Neural cell (in vitro differentiated cells): Measurements from ENCODE around the gene FCHSD2. TPM values are rescaled to one million over a fixed set of nuclear protein-coding genes. Genes with fewer than 3 reads are reported as not detected.

Experiments used
- H2AFZ ChIP-seq: fragments of 200-600, 300-800 bp; sonication (generic), shearing (Covaris generic); 2 replicates; pipeline ENCODE4 v1.6.0; 2014; ENCODE audit warnings: low read depth, mild to moderate bottlenecking, antibody characterized with exemption, low read length, moderate library complexity
- H3F3A ChIP-seq: fragments of 200-600 bp; shearing (Covaris generic); 2 replicates; pipeline ENCODE4 v1.6.1; 2016; ENCODE audit warnings: mild to moderate bottlenecking, moderate library complexity, mixed read lengths, antibody characterized with exemption, low read length; ENCODE audit not compliant: insufficient read depth, poor library complexity, severe bottlenecking
- H3K27ac ChIP-seq: fragments of 200-600, 300-800 bp; sonication (generic), shearing (Covaris generic); 2 replicates; pipeline ENCODE4 v1.5.1; 2014; ENCODE audit warnings: mild to moderate bottlenecking, low read length, moderate library complexity
- H3K27me3 ChIP-seq: fragments of 300-800, 200-600 bp; sonication (generic), shearing (Covaris generic); 2 replicates; pipeline ENCODE4 v1.6.0; 2014; ENCODE audit warnings: mild to moderate bottlenecking, low read depth, low read length, moderate library complexity; ENCODE audit not compliant: insufficient read depth
- H3K36me3 ChIP-seq: fragments of 300-800, 200-600 bp; sonication (generic), shearing (Covaris generic); 2 replicates; pipeline ENCODE4 v1.5.1; 2014; ENCODE audit warnings: mild to moderate bottlenecking, antibody characterized with exemption, low read length, moderate library complexity; ENCODE audit not compliant: insufficient read depth
- H3K4me2 ChIP-seq: fragments of 300-800, 200-600 bp; sonication (generic), shearing (Covaris generic); 2 replicates; pipeline ENCODE4 v1.6.0; 2014; ENCODE audit warnings: mild to moderate bottlenecking, low read length
- H3K4me3 ChIP-seq: fragments of 300-800, 200-600 bp; sonication (generic), shearing (Covaris generic); 2 replicates; pipeline ENCODE4 v1.5.1; 2014; ENCODE audit warnings: mild to moderate bottlenecking, low read length, moderate library complexity
- H3K79me2 ChIP-seq: fragments of 200-600 bp; shearing (Covaris generic); replicated peaks from 2 replicates; pipeline ENCODE4 v1.6.0; 2014; ENCODE audit warnings: mild to moderate bottlenecking, low read length, moderate library complexity; ENCODE audit not compliant: insufficient read depth
- H3K9ac ChIP-seq: fragments of 300-800, 200-600 bp; sonication (generic), shearing (Covaris generic); 2 replicates; pipeline ENCODE4 v1.6.1; 2016; ENCODE audit warnings: mild to moderate bottlenecking, low read length, mixed read lengths
- H3K9me2 ChIP-seq: fragments of 200-600 bp; shearing (Covaris generic); 2 replicates; pipeline ENCODE4 v1.6.1; 2016; ENCODE audit warnings: mild to moderate bottlenecking, low read length, mixed read lengths; ENCODE audit not compliant: insufficient read depth
- H3K9me3 ChIP-seq: fragments of 200-600, 300-800 bp; sonication (generic), shearing (Covaris generic); 2 replicates; pipeline ENCODE4 v1.6.1; 2016; ENCODE audit warnings: mild to moderate bottlenecking, mixed run types, low read length, moderate library complexity, mixed read lengths
- H4K20me1 ChIP-seq: fragments of 200-600 bp; shearing (Covaris generic); 2 replicates; pipeline ENCODE4 v1.6.1; 2016; ENCODE audit warnings: mild to moderate bottlenecking, mixed run types; ENCODE audit not compliant: insufficient read depth
- EP300 ChIP-seq: fragments of 450-650 bp; conservative IDR thresholded peaks from 2 replicates; pipeline ENCODE4 v1.6.1; 2014; ENCODE audit warnings: antibody characterized with exemption, mild to moderate bottlenecking, moderate library complexity; ENCODE audit not compliant: poor library complexity, severe bottlenecking
- EZH2 ChIP-seq: fragments of 200-600, 300-800 bp; shearing (Covaris generic), sonication (generic); IDR thresholded peaks from 2 replicates; pipeline ENCODE4 v1.6.1; 2014; ENCODE audit warnings: antibody characterized with exemption, low read length, borderline replicate concordance, mild to moderate bottlenecking; ENCODE audit not compliant: insufficient read depth, poor library complexity, severe bottlenecking
- MXI1 ChIP-seq: fragments of 450-650 bp; conservative IDR thresholded peaks from 2 replicates; pipeline ENCODE4 v1.6.1; 2014; ENCODE audit warnings: antibody characterized with exemption, mild to moderate bottlenecking; ENCODE audit not compliant: poor library complexity, severe bottlenecking
- POLR2AphosphoS5 ChIP-seq: IDR thresholded peaks from 2 replicates; pipeline ENCODE4 v1.6.1; 2012
- RAD21 ChIP-seq: fragments of 450-650 bp; conservative IDR thresholded peaks from 2 replicates; pipeline ENCODE4 v1.6.1; 2014; ENCODE audit warnings: antibody characterized with exemption, mild to moderate bottlenecking, moderate library complexity
- SMC3 ChIP-seq: fragments of 450-650 bp; conservative IDR thresholded peaks from 2 replicates; pipeline ENCODE4 v1.6.1; 2014; ENCODE audit warnings: antibody characterized with exemption, mild to moderate bottlenecking, moderate library complexity; ENCODE audit not compliant: poor library complexity
- TAF1 ChIP-seq: IDR thresholded peaks from 2 replicates; pipeline ENCODE4 v1.6.1; 2012; ENCODE audit warnings: low read depth
- polyA plus RNA-seq: library from polyadenylated mRNA; depleted of rRNA; stranded (reverse); fragments of >200 nt; gene quantifications from 2 replicates; pipeline ENCODE4 v1.2.3, GENCODE V29; 2014
- TF ChIP-seq, protein P1 (sequence below): fragments of 450-650 bp; IDR thresholded peaks from 2 replicates; pipeline ENCODE4 v1.5.1; 2014; ENCODE audit warnings: antibody characterized with exemption, mild to moderate bottlenecking, moderate library complexity; ENCODE audit not compliant: poor library complexity, severe bottlenecking
- TF ChIP-seq, protein P2 (sequence below): IDR thresholded peaks from 2 replicates; pipeline ENCODE4 v1.6.1; 2012; ENCODE audit warnings: borderline replicate concordance

The FCHSD2 gene
- polyA plus RNA-seq, 1 donor from 2014 or later, result 40.8 TPM

DNA sequence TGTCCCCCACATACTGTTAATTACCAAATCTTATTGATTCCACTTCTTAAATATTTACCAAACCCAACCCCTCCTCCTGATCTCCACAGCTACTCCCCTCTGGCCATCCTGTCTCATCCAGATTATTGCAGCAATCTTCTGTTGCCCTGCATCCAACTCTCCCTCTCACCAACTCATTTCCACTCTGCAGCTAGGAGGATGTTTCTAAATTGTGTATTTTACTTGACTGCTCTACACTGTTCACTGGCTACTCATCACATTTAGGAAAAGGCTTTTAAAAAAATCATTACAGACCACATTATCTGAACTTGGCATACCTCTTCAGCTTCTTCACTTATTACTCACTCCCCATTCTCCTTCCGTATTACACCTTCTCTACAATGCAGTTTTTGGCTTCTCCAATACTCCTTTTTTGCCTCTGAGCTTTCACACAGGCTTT lies 210.0 kb downstream of the FCHSD2 start:
- H4K20me1 ChIP-seq, result no peaks in the 10 kb centered on the region
- H3K79me2 ChIP-seq, result no peaks in the 10 kb centered on the region
- H3K36me3 ChIP-seq, result no peaks in the 10 kb centered on the region
- no peak overlapping the region for H3K4me3 ChIP-seq
- TF ChIP-seq, protein P1, sequence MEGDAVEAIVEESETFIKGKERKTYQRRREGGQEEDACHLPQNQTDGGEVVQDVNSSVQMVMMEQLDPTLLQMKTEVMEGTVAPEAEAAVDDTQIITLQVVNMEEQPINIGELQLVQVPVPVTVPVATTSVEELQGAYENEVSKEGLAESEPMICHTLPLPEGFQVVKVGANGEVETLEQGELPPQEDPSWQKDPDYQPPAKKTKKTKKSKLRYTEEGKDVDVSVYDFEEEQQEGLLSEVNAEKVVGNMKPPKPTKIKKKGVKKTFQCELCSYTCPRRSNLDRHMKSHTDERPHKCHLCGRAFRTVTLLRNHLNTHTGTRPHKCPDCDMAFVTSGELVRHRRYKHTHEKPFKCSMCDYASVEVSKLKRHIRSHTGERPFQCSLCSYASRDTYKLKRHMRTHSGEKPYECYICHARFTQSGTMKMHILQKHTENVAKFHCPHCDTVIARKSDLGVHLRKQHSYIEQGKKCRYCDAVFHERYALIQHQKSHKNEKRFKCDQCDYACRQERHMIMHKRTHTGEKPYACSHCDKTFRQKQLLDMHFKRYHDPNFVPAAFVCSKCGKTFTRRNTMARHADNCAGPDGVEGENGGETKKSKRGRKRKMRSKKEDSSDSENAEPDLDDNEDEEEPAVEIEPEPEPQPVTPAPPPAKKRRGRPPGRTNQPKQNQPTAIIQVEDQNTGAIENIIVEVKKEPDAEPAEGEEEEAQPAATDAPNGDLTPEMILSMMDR, result no peak
- no peak for TF ChIP-seq MXI1
- no peak for TF ChIP-seq EP300
- no peak for TF ChIP-seq EZH2
- TF ChIP-seq POLR2AphosphoS5, result no peak
- no peak for TF ChIP-seq SMC3
- no peak for TF ChIP-seq RAD21
- TF ChIP-seq, protein P2, sequence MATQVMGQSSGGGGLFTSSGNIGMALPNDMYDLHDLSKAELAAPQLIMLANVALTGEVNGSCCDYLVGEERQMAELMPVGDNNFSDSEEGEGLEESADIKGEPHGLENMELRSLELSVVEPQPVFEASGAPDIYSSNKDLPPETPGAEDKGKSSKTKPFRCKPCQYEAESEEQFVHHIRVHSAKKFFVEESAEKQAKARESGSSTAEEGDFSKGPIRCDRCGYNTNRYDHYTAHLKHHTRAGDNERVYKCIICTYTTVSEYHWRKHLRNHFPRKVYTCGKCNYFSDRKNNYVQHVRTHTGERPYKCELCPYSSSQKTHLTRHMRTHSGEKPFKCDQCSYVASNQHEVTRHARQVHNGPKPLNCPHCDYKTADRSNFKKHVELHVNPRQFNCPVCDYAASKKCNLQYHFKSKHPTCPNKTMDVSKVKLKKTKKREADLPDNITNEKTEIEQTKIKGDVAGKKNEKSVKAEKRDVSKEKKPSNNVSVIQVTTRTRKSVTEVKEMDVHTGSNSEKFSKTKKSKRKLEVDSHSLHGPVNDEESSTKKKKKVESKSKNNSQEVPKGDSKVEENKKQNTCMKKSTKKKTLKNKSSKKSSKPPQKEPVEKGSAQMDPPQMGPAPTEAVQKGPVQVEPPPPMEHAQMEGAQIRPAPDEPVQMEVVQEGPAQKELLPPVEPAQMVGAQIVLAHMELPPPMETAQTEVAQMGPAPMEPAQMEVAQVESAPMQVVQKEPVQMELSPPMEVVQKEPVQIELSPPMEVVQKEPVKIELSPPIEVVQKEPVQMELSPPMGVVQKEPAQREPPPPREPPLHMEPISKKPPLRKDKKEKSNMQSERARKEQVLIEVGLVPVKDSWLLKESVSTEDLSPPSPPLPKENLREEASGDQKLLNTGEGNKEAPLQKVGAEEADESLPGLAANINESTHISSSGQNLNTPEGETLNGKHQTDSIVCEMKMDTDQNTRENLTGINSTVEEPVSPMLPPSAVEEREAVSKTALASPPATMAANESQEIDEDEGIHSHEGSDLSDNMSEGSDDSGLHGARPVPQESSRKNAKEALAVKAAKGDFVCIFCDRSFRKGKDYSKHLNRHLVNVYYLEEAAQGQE, result no peak
- no peak for TF ChIP-seq TAF1
- no peaks in the 10 kb centered on the region for H3K9me2 ChIP-seq
- no peak overlapping the region for H3K27ac ChIP-seq
- no peaks in the 10 kb centered on the region for H3F3A ChIP-seq
- H3K9ac ChIP-seq, result no peak overlapping the region
- H2AFZ ChIP-seq, result no peak overlapping the region
- no peaks in the 10 kb centered on the region for H3K9me3 ChIP-seq
- no peaks in the 10 kb centered on the region for H3K27me3 ChIP-seq
- no peak overlapping the region for H3K4me2 ChIP-seq

DNA sequence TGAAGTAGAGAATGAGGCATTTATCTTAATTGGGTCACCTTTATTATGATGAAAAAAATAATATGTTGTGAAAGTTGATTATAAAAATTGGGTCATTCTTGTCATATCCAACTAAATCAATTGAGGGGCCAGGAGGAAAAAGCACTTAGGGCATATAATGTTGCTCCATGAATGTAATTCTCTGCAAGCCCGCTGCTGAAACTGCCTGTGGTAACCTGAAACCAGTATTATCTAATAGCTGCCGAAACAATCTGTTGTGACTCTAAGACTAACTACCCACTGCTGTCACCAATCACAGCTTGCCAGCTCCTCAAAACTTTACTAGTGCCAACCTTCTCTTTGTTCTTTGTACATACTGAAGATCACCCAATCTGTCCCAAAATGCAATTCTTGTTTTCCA lies 212.1 kb downstream of the FCHSD2 start:
- Histone ChIP-seq H3K9me2 (no peaks in the 10 kb centered on the region), H3K4me3 (no peak overlapping the region), H3K4me2 (no peak overlapping the region), H3K36me3 (no peaks in the 10 kb centered on the region), H3K79me2 (no peaks in the 10 kb centered on the region), H2AFZ (no peak overlapping the region), H3K27me3 (no peaks in the 10 kb centered on the region), H3K27ac (no peak overlapping the region), H3F3A (no peaks in the 10 kb centered on the region), H3K9me3 (no peaks in the 10 kb centered on the region), H3K9ac (no peak overlapping the region), H4K20me1 (no peaks in the 10 kb centered on the region)
- TF ChIP-seq, protein P2, result no peak
- TF ChIP-seq EZH2 (no peak), MXI1 (no peak), SMC3 (no peak), EP300 (no peak), RAD21 (no peak), POLR2AphosphoS5 (no peak), TAF1 (no peak)
- TF ChIP-seq, protein P1, result no peak
